Tibial nerve (tissue), 4 donors: ENCODE measurements around the gene ANO4. TPM values are rescaled to one million over a fixed set of nuclear protein-coding genes. Genes with fewer than 3 reads are reported as not detected.
"Not testable (repeated sequence)": the region's sequence is repeated elsewhere in the genome, so short reads cannot be mapped to it uniquely, and the experiment has no call there.

Experiments used
- DNase-seq, 2 donors: peaks; one replicate each; pipeline ENCODE4 v3.0.0-alpha.2; 2019; ENCODE audit warnings: low spot score in 2 of 2
- H3K27ac ChIP-seq, 4 donors: fragments of 200-600 bp; sonication (generic) in 3 of 4; one replicate each; pipeline ENCODE4 v1.5.1; 2017 to 2019; ENCODE audit warnings: mild to moderate bottlenecking in 1 of 4
- H3K27me3 ChIP-seq, 2 donors: fragments of 200-600 bp; sonication (generic) in 1 of 2; one replicate each; pipeline versions ENCODE4 v1.5.1 to v1.6.0; 2017 to 2019
- H3K36me3 ChIP-seq, 3 donors: fragments of 200-600 bp; sonication (generic); one replicate each; pipeline ENCODE4 v1.5.1; 2018 to 2019
- H3K4me1 ChIP-seq, 4 donors: fragments of 200-600 bp; sonication (generic) in 3 of 4; one replicate each; pipeline ENCODE4 v1.5.1; 2017 to 2019
- H3K4me3 ChIP-seq, 4 donors: fragments of 200-600 bp; sonication (generic) in 3 of 4; one replicate each; pipeline ENCODE4 v1.5.1; 2017 to 2019; ENCODE audit warnings: mild to moderate bottlenecking in 1 of 4, moderate library complexity in 1 of 4
- H3K9me3 ChIP-seq, 4 donors: fragments of 200-600 bp; sonication (generic) in 3 of 4; one replicate each; pipeline ENCODE4 v1.5.1; 2017 to 2019
- CTCF ChIP-seq, 5 experiments: fragments of 200-600 bp in 3 of 5; fragments of 450-650 bp in 2 of 5; sonication (generic) in 3 of 5; IDR thresholded peaks; one replicate each; pipeline ENCODE4 v1.5.1; 2016 to 2019; ENCODE audit warnings: antibody characterized with exemption in 5 of 5, mild to moderate bottlenecking in 3 of 5, moderate library complexity in 2 of 5
- EP300 ChIP-seq, 2 donors: sonication (generic); formaldehyde crosslinking; IDR thresholded peaks; one replicate each; pipeline ENCODE4 v1.6.1; 2017; ENCODE audit warnings: antibody characterized with exemption in 2 of 2, mild to moderate bottlenecking in 1 of 2
- POLR2A ChIP-seq, 2 donors: fragments of 450-650 bp; IDR thresholded peaks; one replicate each; pipeline ENCODE4 v1.6.1; 2017; ENCODE audit warnings: antibody characterized with exemption in 2 of 2, mild to moderate bottlenecking in 2 of 2, moderate library complexity in 2 of 2
- WGBS, 2 donors: methylation state at CpG; one replicate each; pipeline ENCODE4 v1.1.5; 2018; 5-methylcytosine and 5-hydroxymethylcytosine counted together
- total RNA-seq, 4 donors: library from RNA; depleted of rRNA; stranded (reverse); fragments of >200 nt; gene quantifications; one replicate each; pipeline ENCODE4 v1.1.0, GENCODE V29; 2016

Gene ANO4
- total RNA-seq, 4 donors from 2014 or later, result 0.63 to 3.9 (median 1.3) TPM; not detected in 1

- Histone ChIP-seq H3K9me3 (no peaks in the 10 kb centered on the region), H3K4me3 (no peak overlapping the region), H3K36me3 (no peaks in the 10 kb centered on the region), H3K27ac (no peak overlapping the region), H3K4me1 (no peaks in the 10 kb centered on the region), H3K27me3 (no peaks in the 10 kb centered on the region)
- WGBS, 2 donors, result 58 to 64% methylated on average over 2 of the region's 2 CpGs
- TF ChIP-seq CTCF (IDR thresholded peaks at IDR 0.05) (no peak), POLR2A (IDR thresholded peaks at IDR 0.05) (no peak)
- no peak for DNase-seq
Measured at GRCh38 chr12:100932571-100932970, 138.0 kb downstream of the ANO4 start.

GRCh38 chr12:100933531-100933930 lies 139.0 kb downstream of the ANO4 start:
- not testable (repeated sequence) for DNase-seq
- 69 to 73% methylated on average over 1 of the region's 1 CpG for WGBS, 2 donors

GRCh38 chr12:100935929-100936328 lies 141.4 kb downstream of the ANO4 start:
- Histone ChIP-seq H3K36me3 (no peaks in the 10 kb centered on the region), H3K4me3 (no peak overlapping the region), H3K27ac (no peak overlapping the region), H3K27me3 (no peaks in the 10 kb centered on the region), H3K4me1 (no peaks in the 10 kb centered on the region), H3K9me3 (no peaks in the 10 kb centered on the region)
- WGBS, 2 donors, result 78 to 88% methylated on average over 1 of the region's 1 CpG
- no peak for DNase-seq
- TF ChIP-seq EP300 (IDR thresholded peaks at IDR 0.05) (no peak), CTCF (IDR thresholded peaks at IDR 0.05) (no peak), POLR2A (IDR thresholded peaks at IDR 0.05) (no peak)

More at GRCh38 chr12:100933531-100933930, 139.0 kb downstream of the ANO4 start:
- not testable (repeated sequence) for H3K9me3 ChIP-seq, H3K4me3 ChIP-seq, H3K4me1 ChIP-seq, H3K36me3 ChIP-seq, H3K27ac ChIP-seq, H3K27me3 ChIP-seq

- H3K27me3 ChIP-seq, result no peaks in the 10 kb centered on the region
- TF ChIP-seq CTCF (IDR thresholded peaks at IDR 0.05) (no peak), POLR2A (IDR thresholded peaks at IDR 0.05) (no peak), EP300 (IDR thresholded peaks at IDR 0.05) (no peak)
- no peak overlapping the region for H3K4me3 ChIP-seq
- H3K9me3 ChIP-seq, result no peaks in the 10 kb centered on the region
- H3K4me1 ChIP-seq, result no peaks in the 10 kb centered on the region
- 82 to 83% methylated on average over 5 of the region's 5 CpGs for WGBS, 2 donors
- H3K27ac ChIP-seq, result no peak overlapping the region
- H3K36me3 ChIP-seq, result no peaks in the 10 kb centered on the region
- no peak for DNase-seq
Measured at GRCh38 chr12:100936661-100937060, 142.1 kb downstream of the ANO4 start.

- Histone ChIP-seq H3K4me3 (no peak overlapping the region), H3K27me3 (no peaks in the 10 kb centered on the region), H3K9me3 (no peaks in the 10 kb centered on the region), H3K27ac (no peak overlapping the region), H3K36me3 (no peaks in the 10 kb centered on the region), H3K4me1 (no peaks in the 10 kb centered on the region)
- TF ChIP-seq EP300 (IDR thresholded peaks at IDR 0.05) (no peak), CTCF (IDR thresholded peaks at IDR 0.05) (no peak)
- WGBS, 2 donors, result 71 to 81% methylated on average over 2 of the region's 2 CpGs
- DNase-seq, result no peak
Measured at GRCh38 chr12:100940503-100940902, 145.9 kb downstream of the ANO4 start.
